HG03280 (cell line): ENCODE data around the gene RPA1.
"Not testable (repeated sequence)": the region's sequence is repeated elsewhere in the genome, so short reads cannot be mapped to it uniquely, and the experiment has no call there.

Experiments used
- ATAC-seq: cut with Tn5 transposase; IDR thresholded peaks from one replicate; pipeline ENCODE4 v1.9.1; 2021; ENCODE audit warnings: mild to moderate bottlenecking, moderate library complexity; ENCODE audit not compliant: unreplicated experiment

The RPA1 gene

GRCh38 chr17:1873418-1873817, 43.6 kb downstream of the RPA1 start:
- ATAC-seq: no peak

GRCh38 chr17:1875597-1875996, 45.8 kb downstream of the RPA1 start:
- no peak for ATAC-seq

- ATAC-seq: no peak
These were observed 48.8 kb downstream of the RPA1 start for GRCh38 chr17:1878419-1879121.

- no peak for ATAC-seq
These were observed 51.2 kb downstream of the RPA1 start for GRCh38 chr17:1880851-1881630.

GRCh38 chr17:1882836-1883235, 53.0 kb downstream of the RPA1 start:
- no peak for ATAC-seq

GRCh38 chr17:1883536-1883935, 53.7 kb downstream of the RPA1 start:
- no peak for ATAC-seq

- no peak for ATAC-seq
These were observed 58.9 kb downstream of the RPA1 start for GRCh38 chr17:1888741-1889140.

- no peak for ATAC-seq
These were observed 61.1 kb downstream of the RPA1 start for GRCh38 chr17:1890758-1891450.

- no peak for ATAC-seq
These were observed 65.0 kb downstream of the RPA1 start for GRCh38 chr17:1894753-1895339.

GRCh38 chr17:1895479-1895878, 65.7 kb downstream of the RPA1 start:
- ATAC-seq: not testable (repeated sequence)

- no peak for ATAC-seq
These were observed 66.7 kb downstream of the RPA1 start for GRCh38 chr17:1896243-1897104.

- ATAC-seq: no peak
These were observed 67.4 kb downstream of the RPA1 start for GRCh38 chr17:1897105-1897656.

GRCh38 chr17:1898332-1898731, 68.5 kb downstream of the RPA1 start:
- no peak for ATAC-seq

GRCh38 chr17:1898872-1899271, 69.1 kb downstream of the RPA1 start:
- ATAC-seq: no peak

GRCh38 chr17:1899403-1900000, 69.7 kb downstream of the RPA1 start:
- no peak for ATAC-seq

- no peak for ATAC-seq
These were observed 74.7 kb downstream of the RPA1 start for GRCh38 chr17:1904273-1905182.

GRCh38 chr17:1905190-1905913, 75.5 kb downstream of the RPA1 start:
- no peak for ATAC-seq

GRCh38 chr17:1906662-1907101, 76.9 kb downstream of the RPA1 start:
- ATAC-seq: no peak
